HG02852 (cell line): ENCODE results near the gene MCM8.

Experiments used
- ATAC-seq: cut with Tn5 transposase; IDR thresholded peaks from one replicate; pipeline ENCODE4 v1.9.1; 2021; ENCODE audit warnings: mild to moderate bottlenecking, moderate library complexity; ENCODE audit not compliant: unreplicated experiment

MCM8 gene

GRCh38 chr20:6040540-6040939 lies 90.1 kb downstream of the MCM8 start:
- ATAC-seq: no peak

GRCh38 chr20:6040958-6041807 lies 90.7 kb downstream of the MCM8 start:
- ATAC-seq: no peak

- no peak for ATAC-seq
Observed at GRCh38 chr20:6041808-6042265, 91.4 kb downstream of the MCM8 start.

DNA sequence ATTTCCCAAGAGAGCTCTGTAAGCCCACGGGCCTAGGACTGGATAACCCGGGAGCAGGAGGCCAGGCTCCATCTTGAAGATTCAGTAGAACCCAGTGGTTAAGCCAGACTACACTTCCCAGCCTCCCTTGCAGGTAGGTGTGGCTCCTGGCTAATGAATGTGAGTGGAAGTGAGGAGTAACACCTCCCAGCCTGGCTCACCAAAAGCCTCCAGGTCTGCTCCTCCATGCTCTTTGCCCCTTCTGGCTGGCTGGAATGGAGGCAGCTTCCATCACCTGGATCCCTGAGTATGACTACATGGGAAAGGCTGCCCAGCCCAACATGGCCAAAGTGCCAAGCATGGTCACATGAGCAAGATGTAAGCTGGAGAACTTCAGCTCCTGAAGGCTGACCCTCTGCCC lies 93.7 kb downstream of the MCM8 start:
- ATAC-seq: no peak

GRCh38 chr20:6045566-6045965 lies 95.1 kb downstream of the MCM8 start:
- ATAC-seq: no peak

- no peak for ATAC-seq
Observed at GRCh38 chr20:6046432-6046831, 96.0 kb downstream of the MCM8 start.

GRCh38 chr20:6048391-6048790 lies 97.9 kb downstream of the MCM8 start:
- no peak for ATAC-seq
